HG02970 (cell line): ENCODE results near the gene CLPSL2.
"Not testable (repeated sequence)": the region's sequence is repeated elsewhere in the genome, so short reads cannot be mapped to it uniquely, and the experiment has no call there.

Source experiments
- ATAC-seq: cut with Tn5 transposase; IDR thresholded peaks from one replicate; pipeline ENCODE4 v1.9.1; 2021; ENCODE audit warnings: mild to moderate bottlenecking, moderate library complexity, moderate number of reproducible peaks; ENCODE audit not compliant: unreplicated experiment, low FRiP score

CLPSL2 gene, protein sequence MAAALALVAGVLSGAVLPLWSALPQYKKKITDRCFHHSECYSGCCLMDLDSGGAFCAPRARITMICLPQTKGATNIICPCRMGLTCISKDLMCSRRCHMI

GRCh38 chr6:35776364-35777215 is at the start of gene CLPSL2:
CLPSL2 (plus strand) TSS chr6:35776598; CDS start chr6:35776619, 21 bp downstream.
- no peak for ATAC-seq

- no peak for ATAC-seq
These were observed 49.0 kb upstream of the CLPSL2 start for GRCh38 chr6:35727231-35727934.

DNA sequence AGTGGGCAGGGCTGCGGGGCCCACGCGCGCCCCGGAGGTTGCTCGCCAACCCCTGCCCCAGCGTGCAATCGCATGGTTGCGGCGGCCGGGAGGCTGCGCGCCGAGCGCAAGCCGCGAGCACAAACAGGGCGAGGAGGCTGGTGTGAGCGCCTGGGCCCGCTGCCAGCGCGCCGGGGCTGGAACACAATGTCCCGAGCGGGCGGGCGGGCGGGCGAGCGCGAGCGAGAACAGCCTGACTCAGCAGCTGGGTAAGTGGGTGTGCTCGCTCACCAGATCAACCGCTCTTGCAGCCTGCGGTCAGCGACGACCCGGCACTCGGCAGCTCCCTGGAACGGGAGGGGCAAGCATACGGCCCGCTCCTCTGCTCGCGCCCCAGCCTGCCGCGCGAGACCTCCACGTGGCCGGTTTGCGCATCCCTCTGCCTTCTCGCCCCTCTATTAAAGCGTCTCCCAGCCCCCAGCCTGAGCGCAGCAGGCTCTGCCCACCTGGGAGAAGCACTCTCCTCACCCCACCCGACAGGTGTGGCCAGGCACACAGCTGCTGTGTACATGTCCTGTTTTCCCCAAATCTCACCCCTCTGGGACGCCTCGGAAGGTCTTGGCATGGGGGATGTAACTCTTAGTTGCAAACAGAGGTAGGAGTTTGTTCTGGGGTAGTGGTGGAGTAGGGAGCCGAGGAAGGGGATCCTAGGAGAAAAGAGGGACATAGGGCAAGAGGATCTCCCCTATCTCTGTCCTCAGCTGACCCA is 48.3 kb upstream of the CLPSL2 start:
- ATAC-seq = no peak

- no peak for ATAC-seq
These were observed 47.4 kb upstream of the CLPSL2 start for GRCh38 chr6:35728683-35729678.

DNA sequence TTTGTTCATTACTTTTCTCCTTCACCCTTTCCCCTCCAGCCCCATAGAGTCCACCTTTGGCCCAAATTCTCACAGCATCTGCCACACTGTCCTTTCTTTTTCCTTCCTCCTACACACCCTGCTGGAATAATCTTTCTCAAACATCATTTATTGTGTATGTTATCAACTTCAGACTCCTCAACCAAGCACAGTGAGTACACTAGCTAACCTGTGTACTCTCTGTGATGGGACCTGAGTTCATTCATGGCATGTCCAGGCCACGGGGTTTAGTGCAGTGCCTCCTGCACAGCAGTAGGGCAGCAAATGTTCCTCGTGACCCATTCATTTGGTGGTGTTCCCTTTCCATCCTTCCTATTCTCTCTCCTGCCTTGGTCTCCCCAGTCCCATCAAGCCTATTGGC is 46.7 kb upstream of the CLPSL2 start:
- no peak for ATAC-seq

DNA sequence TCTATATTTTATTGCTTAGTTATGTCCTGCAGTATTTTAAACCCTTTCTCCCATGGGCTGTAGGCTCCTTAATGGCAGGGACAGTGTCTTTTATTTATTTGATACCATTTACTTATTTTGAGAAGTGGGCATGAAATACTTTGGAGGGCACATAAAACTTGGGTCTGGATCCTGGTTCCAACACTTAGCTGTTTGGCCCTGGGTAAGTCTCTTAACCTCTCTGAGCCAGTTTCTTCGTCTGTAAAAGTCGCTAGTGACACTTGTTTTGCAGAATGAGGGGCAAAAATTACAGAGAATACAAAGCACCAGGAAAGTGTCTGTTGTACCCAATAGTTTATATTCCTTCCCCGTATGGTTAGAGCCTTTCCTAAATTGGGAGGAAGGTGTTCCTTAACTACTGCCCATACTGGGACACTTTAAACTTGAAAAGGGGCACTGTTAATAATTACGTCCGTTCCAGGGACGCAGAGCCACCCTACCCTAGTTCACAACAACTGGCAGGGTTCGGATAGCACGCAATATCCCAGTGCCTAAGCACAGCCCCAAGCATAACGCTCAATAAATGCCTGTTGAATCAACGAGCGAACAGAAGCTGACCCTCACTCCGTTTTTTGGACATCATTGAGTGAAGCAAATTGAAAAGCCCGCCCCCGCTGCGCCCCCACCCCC is 45.5 kb upstream of the CLPSL2 start:
- ATAC-seq = no peak

- peak; percentile 53 for ATAC-seq
These were observed 45.0 kb upstream of the CLPSL2 start for GRCh38 chr6:35731414-35731735.

- peak; percentile 54 for ATAC-seq
These were observed 44.5 kb upstream of the CLPSL2 start for GRCh38 chr6:35731736-35732532.

DNA sequence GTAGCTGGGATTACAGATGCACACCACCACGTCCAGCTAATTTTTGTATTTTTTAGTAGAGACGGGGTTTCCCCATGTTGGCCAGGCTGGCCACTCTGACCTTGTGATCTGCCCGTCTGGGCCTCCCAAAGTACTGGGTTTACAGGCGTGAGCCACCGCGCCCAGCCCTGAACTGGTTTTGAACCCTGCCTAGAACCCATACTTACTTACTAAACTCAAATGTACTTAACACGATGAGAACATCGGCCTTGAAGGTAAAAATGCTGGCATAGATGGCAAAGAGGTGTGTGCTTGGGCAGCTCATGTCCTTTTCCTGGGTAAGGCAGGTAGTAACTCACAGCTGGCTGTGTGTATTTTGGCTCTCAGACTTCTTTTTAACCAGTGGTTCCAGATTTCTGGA is 42.8 kb upstream of the CLPSL2 start:
- no peak for ATAC-seq

DNA sequence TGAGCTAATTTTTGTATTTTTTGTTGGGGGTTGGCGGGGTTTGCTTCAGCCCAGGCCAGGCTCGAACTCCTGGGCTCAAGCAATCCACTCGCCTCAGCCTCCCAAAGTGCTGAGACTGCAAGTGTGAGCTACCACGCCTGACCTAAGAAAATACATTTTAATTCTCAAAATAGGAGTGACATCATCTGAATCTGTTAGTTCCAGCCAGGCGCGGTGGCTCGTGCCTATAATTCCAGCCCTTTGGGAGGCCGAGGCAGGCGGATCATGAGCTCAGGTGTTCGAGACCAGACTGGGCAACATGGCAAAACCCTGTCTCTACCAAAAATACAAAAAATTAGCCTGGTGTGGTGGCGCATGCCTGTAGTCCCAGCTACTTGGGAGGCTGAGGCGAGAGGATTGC is 42.1 kb upstream of the CLPSL2 start:
- not testable (repeated sequence) for ATAC-seq

DNA sequence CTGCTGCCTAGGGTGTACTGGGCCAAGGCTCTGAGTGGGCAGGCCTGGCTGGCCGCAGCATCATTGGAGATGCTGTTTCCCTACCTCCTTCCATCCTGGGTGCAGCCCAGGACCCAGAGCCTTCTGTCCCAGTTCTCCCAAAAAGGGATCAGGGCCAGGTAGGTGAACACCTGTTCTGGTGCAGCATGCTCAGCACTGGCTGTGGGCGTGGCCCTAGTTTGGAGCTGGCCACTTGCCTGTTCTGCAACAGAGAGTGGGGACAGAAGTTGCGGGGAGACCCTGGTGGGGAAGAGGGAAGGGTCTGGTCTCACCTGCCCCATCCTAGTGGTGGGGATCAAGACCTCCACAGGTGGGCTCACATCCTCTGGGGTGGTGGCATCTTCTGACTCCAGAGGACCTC is 40.9 kb upstream of the CLPSL2 start:
- ATAC-seq = no peak

GRCh38 chr6:35736253-35736894 is 40.0 kb upstream of the CLPSL2 start:
- ATAC-seq = no peak

- ATAC-seq = no peak
These were observed 39.4 kb upstream of the CLPSL2 start, which contains the start of gene ARMC12 for GRCh38 chr6:35736982-35737412. ARMC12 (plus strand) TSS chr6:35737032; CDS start chr6:35737109, 77 bp downstream.

- ATAC-seq = no peak
These were observed 38.8 kb upstream of the CLPSL2 start for GRCh38 chr6:35737413-35738211.

DNA sequence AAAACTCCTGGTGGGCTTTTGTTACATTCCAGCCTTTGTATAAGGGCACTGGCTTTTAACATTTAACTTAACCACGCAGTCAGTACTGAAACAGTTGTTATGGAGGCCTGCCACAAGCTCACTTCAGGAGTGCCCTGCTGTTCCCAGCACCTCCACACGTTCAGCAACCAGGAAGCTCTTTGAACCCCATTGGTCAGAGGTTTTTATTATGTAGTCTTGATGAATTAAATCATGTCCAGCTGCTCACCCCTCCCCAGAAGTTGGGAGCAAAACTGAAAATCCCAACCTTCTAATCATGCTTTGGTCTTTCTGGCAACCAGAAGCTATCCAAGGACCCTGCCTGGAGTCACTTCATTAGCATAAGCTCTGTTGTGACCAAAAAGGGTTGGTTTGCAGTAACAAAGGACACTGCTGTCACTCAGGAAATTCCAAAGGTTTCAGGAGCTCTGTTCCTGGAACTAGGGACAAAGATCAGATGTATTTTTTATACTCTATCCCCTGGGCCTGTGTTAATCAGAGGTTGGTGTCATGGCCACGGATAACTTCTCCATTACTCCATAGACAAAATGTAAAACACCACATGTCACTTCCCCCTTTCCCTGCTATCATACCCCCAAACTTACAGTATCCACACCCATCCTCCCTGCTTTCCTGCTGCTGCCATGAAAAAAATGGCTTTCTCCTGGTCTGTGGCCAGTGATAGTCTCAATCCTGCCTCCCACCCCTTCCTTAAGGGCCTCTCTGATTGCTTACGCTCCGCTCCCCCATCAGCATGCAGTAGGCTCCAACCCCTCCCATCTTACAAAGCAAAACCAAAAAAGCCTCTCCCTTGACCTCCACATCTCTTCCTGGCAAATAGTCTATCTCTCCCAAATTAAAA is 36.5 kb upstream of the CLPSL2 start:
- no peak for ATAC-seq

DNA sequence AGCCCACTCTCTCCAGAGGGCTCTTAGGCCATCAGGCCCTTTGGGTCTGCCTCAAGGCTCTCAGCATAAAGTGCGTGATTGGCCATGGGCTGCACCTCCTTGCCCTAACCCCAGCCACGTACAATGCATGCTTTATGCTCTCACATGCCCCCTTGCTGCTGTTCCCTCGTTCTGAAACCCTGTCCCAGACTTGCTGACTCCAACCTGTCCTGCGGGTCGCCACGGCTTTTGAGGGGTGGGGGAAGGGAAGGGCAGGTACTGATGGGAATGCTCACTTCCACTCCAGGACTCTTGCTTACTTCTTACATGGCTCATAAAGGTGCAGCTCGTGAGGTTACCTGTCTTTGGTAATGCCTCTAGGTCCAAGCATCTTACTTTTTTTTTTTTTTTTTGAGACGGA is 33.6 kb upstream of the CLPSL2 start:
- no peak for ATAC-seq
